Nephron (organoid): ENCODE data around the gene SNX27.

ENCODE experiments used
- H3K27ac Mint-ChIP-seq, 3 experiments: 2 replicates each; pipeline ENCODE4 v1.8.0; 2020; ENCODE audit warnings: mixed read lengths in 3 of 3, mild to moderate bottlenecking in 2 of 3, moderate library complexity in 1 of 3
- H3K27me3 Mint-ChIP-seq: 2 replicates; pipeline ENCODE4 v1.8.0; 2021; ENCODE audit warnings: low read depth, mild to moderate bottlenecking, moderate library complexity, mixed read lengths
- H3K36me3 Mint-ChIP-seq: 2 replicates; pipeline ENCODE4 v1.8.0; 2020; ENCODE audit warnings: low read depth, mixed read lengths
- H3K4me1 Mint-ChIP-seq: 2 replicates; pipeline ENCODE4 v1.8.0; 2020; ENCODE audit warnings: mixed read lengths
- H3K4me3 Mint-ChIP-seq, 3 experiments: 2 replicates each; pipeline ENCODE4 v1.8.0; 2020; ENCODE audit warnings: mild to moderate bottlenecking in 3 of 3, mixed read lengths in 3 of 3, moderate library complexity in 2 of 3
- H3K9me3 Mint-ChIP-seq: 2 replicates; pipeline ENCODE4 v1.8.0; 2020; ENCODE audit warnings: mixed read lengths
- CTCF ChIP-seq, 3 experiments: fragments of 200-600 bp; sonication (generic); IDR thresholded peaks; one replicate each; pipeline ENCODE4 v1.5.0; 2021; ENCODE audit warnings: antibody characterized with exemption in 3 of 3; ENCODE audit not compliant: unreplicated experiment in 3 of 3

SNX27 gene

GRCh38 chr1:151686561-151686960, 74.7 kb downstream of the SNX27 start:
- no peaks in the 10 kb centered on the region for H3K27me3 Mint-ChIP-seq
- peaks cover 37% of the 10 kb centered on the region for H3K36me3 Mint-ChIP-seq
- H3K4me3 Mint-ChIP-seq: no peak overlapping the region

DNA sequence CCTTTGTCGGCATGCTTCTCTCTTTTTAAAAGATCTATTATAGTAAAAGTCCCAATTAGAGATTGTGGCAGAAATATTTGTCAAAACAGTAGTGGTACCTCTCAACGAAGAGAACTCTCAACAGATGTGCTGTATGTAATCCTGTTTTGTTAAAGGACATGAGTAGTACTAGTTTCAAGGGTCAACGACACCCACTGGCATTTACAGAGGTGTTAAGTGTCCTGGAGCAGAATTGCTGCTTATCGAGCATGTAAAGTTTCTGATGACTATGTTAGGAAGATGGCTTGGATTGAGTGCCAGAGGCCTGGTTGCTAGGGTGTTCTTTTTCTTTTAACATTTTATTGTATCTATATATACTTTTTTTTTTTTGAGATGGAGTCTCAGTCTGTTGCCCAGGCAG, 77.6 kb downstream of the SNX27 start:
- TF ChIP-seq CTCF (IDR thresholded peaks at IDR 0.05; ENCODE audit: unreplicated experiment in 3 of 3): no peak
- no peak overlapping the region for H3K4me3 Mint-ChIP-seq
- H3K4me1 Mint-ChIP-seq: no peaks in the 10 kb centered on the region
- H3K36me3 Mint-ChIP-seq: peaks cover 44% of the 10 kb centered on the region
- no peak overlapping the region for H3K27ac Mint-ChIP-seq
- no peaks in the 10 kb centered on the region for H3K27me3 Mint-ChIP-seq
- no peaks in the 10 kb centered on the region for H3K9me3 Mint-ChIP-seq

More at GRCh38 chr1:151686561-151686960, 74.7 kb downstream of the SNX27 start:
- H3K27ac Mint-ChIP-seq: no peak overlapping the region
- TF ChIP-seq CTCF (IDR thresholded peaks at IDR 0.05; ENCODE audit: unreplicated experiment in 3 of 3): no peak
- H3K4me1 Mint-ChIP-seq: no peaks in the 10 kb centered on the region
- no peaks in the 10 kb centered on the region for H3K9me3 Mint-ChIP-seq

DNA sequence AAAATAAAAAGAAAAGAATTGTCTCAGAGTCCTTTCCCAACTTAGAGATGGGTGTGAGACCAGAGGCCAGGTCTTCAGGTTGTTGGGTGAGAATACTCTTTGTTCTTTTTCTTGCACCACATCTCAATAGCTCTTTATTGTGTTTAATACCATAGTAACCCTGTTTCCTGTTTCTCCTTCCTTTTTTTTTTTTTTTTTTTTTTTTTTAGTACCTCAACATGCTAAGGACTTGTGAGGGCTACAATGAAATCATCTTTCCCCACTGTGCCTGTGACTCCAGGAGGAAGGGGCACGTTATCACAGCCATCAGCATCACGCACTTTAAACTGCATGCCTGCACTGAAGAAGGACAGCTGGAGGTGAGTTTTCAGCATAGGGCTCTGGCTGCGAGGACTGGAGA, 80.4 kb downstream of the SNX27 start:
- H3K4me1 Mint-ChIP-seq: no peaks in the 10 kb centered on the region
- no peaks in the 10 kb centered on the region for H3K27me3 Mint-ChIP-seq
- H3K36me3 Mint-ChIP-seq: peaks cover 45% of the 10 kb centered on the region
- H3K4me3 Mint-ChIP-seq: no peak overlapping the region
- no peaks in the 10 kb centered on the region for H3K9me3 Mint-ChIP-seq
- H3K27ac Mint-ChIP-seq: no peak overlapping the region
- no peak for TF ChIP-seq CTCF (IDR thresholded peaks at IDR 0.05; ENCODE audit: unreplicated experiment in 3 of 3)

GRCh38 chr1:151693057-151693651, 81.3 kb downstream of the SNX27 start:
- peaks cover 47% of the 10 kb centered on the region for H3K36me3 Mint-ChIP-seq
- H3K4me1 Mint-ChIP-seq: no peaks in the 10 kb centered on the region
- no peak overlapping the region for H3K4me3 Mint-ChIP-seq
- H3K27me3 Mint-ChIP-seq: no peaks in the 10 kb centered on the region
- no peak overlapping the region for H3K27ac Mint-ChIP-seq
- TF ChIP-seq CTCF (IDR thresholded peaks at IDR 0.05; ENCODE audit: unreplicated experiment in 3 of 3): peak; percentile 60 to 64 (median 62)
- no peaks in the 10 kb centered on the region for H3K9me3 Mint-ChIP-seq

DNA sequence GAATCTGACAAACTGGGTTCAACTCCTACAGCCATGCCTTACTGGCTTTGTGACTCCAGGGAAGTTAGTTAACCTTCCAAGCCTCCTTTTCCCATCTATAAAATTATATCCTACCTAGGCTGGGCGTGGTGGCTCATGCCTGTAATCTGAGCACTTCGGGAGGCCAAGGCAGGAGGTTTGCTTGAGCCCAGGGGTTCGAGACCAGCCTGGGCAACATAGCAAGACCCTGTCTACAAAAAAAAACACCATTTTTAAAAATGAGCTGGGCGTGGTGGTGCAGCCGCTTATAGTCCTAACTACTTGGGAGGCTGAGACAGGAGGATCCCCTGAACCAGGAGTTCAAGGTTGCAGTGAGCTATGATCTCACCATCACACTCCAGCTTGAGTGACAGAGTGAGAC, 89.7 kb downstream of the SNX27 start:
- TF ChIP-seq CTCF (IDR thresholded peaks at IDR 0.05; ENCODE audit: unreplicated experiment in 3 of 3): no peak
- no peak overlapping the region for H3K4me3 Mint-ChIP-seq
- H3K27ac Mint-ChIP-seq: no peak overlapping the region
- H3K4me1 Mint-ChIP-seq: no peaks in the 10 kb centered on the region
- H3K36me3 Mint-ChIP-seq: peaks cover 32% of the 10 kb centered on the region
- no peaks in the 10 kb centered on the region for H3K27me3 Mint-ChIP-seq
- no peaks in the 10 kb centered on the region for H3K9me3 Mint-ChIP-seq

DNA sequence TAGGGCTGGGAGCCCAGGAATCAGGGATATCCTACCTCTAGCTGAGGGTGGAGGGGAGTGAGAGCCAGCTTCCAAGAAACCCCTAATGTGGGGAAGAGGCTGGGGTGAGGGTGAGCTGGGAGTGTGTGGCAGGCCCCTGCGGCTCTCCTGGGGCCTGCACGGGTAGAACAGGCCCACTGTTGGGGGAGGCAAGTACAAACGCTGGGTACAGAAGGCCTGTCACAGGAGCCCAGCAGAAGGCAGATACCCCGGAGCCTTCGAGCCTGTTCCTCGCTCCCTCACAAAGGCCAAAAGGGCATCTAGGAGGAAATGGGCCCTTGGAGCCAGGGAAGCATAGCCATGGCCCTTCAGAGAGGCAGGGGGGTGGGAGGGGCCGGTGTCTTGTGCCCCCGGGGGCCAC, 91.1 kb downstream of the SNX27 start:
- Mint-ChIP-seq H3K27ac (no peak overlapping the region), H3K27me3 (no peaks in the 10 kb centered on the region), H3K4me1 (no peaks in the 10 kb centered on the region)

More for the DNA sequence above, 91.1 kb downstream of the SNX27 start:
- H3K36me3 Mint-ChIP-seq: peaks cover 24% of the 10 kb centered on the region
- no peak overlapping the region for H3K4me3 Mint-ChIP-seq
- no peaks in the 10 kb centered on the region for H3K9me3 Mint-ChIP-seq
- TF ChIP-seq CTCF (IDR thresholded peaks at IDR 0.05; ENCODE audit: unreplicated experiment in 3 of 3): no peak
